MCF 10A (cell line): ENCODE measurements around the gene ALOX12B. TPM values are rescaled to one million over a fixed set of nuclear protein-coding genes. Genes with fewer than 3 reads are reported as not detected.

Source experiments
- BruUV-seq: library from RNA; stranded (reverse); fragments of 400-500 nt; replicated peaks from 2 replicates; lab custom pipeline; 2021; lab: Mats Ljungman, UMichigan
- CTCF ChIA-PET: fragments of 300-600 bp; sonication (Branson Sonifier 250); formaldehyde crosslinking; extraction: SDS; loops from one replicate; lab custom pipeline; 2021; ENCODE audit warnings: antibody characterized with exemption, inconsistent platforms; lab: Yijun Ruan, JAX
- POLR2A ChIA-PET: fragments of 300-600, 350-650 bp; sonication (Branson Sonifier 250); formaldehyde crosslinking; extraction: SDS; loops from one replicate; lab custom pipeline; 2020; ENCODE audit warnings: antibody characterized with exemption, inconsistent platforms; lab: Yijun Ruan, JAX
- DNase-seq: peaks from one replicate; pipeline ENCODE4 v3.0.0-alpha.2; 2018; ENCODE audit not compliant: unreplicated experiment
- H3K27ac Mint-ChIP-seq: one replicate; pipeline ENCODE4 v1.8.0; 2022; ENCODE audit warnings: mild to moderate bottlenecking, low read depth, mixed read lengths; ENCODE audit not compliant: unreplicated experiment
- H3K27me3 Mint-ChIP-seq: one replicate; pipeline ENCODE4 v1.8.0; 2022; ENCODE audit warnings: mixed read lengths; ENCODE audit not compliant: insufficient read depth, unreplicated experiment
- H3K36me3 Mint-ChIP-seq: one replicate; pipeline ENCODE4 v1.8.0; 2022; ENCODE audit warnings: mild to moderate bottlenecking, moderate library complexity, mixed read lengths; ENCODE audit not compliant: insufficient read depth, unreplicated experiment
- H3K4me1 Mint-ChIP-seq: one replicate; pipeline ENCODE4 v1.8.0; 2022; ENCODE audit warnings: mixed read lengths; ENCODE audit not compliant: insufficient read depth, unreplicated experiment
- H3K4me3 Mint-ChIP-seq: one replicate; pipeline ENCODE4 v1.8.0; 2022; ENCODE audit warnings: mild to moderate bottlenecking, moderate library complexity, mixed read lengths; ENCODE audit not compliant: unreplicated experiment
- H3K9me3 Mint-ChIP-seq: one replicate; pipeline ENCODE4 v1.8.0; 2022; ENCODE audit warnings: mixed read lengths; ENCODE audit not compliant: unreplicated experiment
- CTCF ChIP-seq: fragments of 200-600 bp; IDR thresholded peaks from one replicate; pipeline ENCODE4 v1.8.0; 2022; ENCODE audit warnings: antibody characterized with exemption, mild to moderate bottlenecking; ENCODE audit not compliant: unreplicated experiment
- intact Hi-C: fragments of 100-400 bp; cut with micrococcal nuclease; formaldehyde crosslinking; loops from 2 replicates; pipeline ENCODE4 v1.14.1; 2022
- total RNA-seq: library from RNA; stranded (reverse); gene quantifications from 2 replicates; pipeline ENCODE4 v1.2.3, GENCODE V29; 2022

ALOX12B gene
- total RNA-seq, 1 experiment from 2014 or later = 1.3 TPM

- Mint-ChIP-seq H3K4me3 (no peak overlapping the region), H3K4me1 (peaks cover 46% of the 10 kb centered on the region), H3K27me3 (no peaks in the 10 kb centered on the region), H3K36me3 (no peaks in the 10 kb centered on the region), H3K27ac (peak overlapping the region; percentile 95), H3K9me3 (peaks cover 6% of the 10 kb centered on the region)
- DNase-seq = no peak
- TF ChIP-seq CTCF = no peak
- ChIA-PET CTCF (interaction anchor here (0.9 to 14.2 kb wide), 8 partner anchors 11 to 48 kb away, joined by 3 to 233 read pairs (median 9); partner anchors contain the start of genes ALOX12B and ALOXE3), POLR2A (interaction anchor here (0.6 to 3.4 kb wide), 9 partner anchors 11 to 99 kb away, joined by 3 to 17 read pairs (median 3); no protein-coding TSS in a partner anchor)
- intact Hi-C loops = no loop called here
- no TSS peak for BruUV-seq
These were observed 17.4 kb upstream of the ALOX12B start for GRCh38 chr17:8104911-8105310.

GRCh38 chr17:8103549-8103948 lies 16.0 kb upstream of the ALOX12B start:
- Mint-ChIP-seq H3K36me3 (no peaks in the 10 kb centered on the region), H3K9me3 (peaks cover 6% of the 10 kb centered on the region), H3K4me3 (peak overlapping the region; percentile 32), H3K27ac (peak overlapping the region; percentile 78), H3K27me3 (no peaks in the 10 kb centered on the region), H3K4me1 (peaks cover 47% of the 10 kb centered on the region)
- no TSS peak for BruUV-seq
- intact Hi-C loops = no loop called here
- DNase-seq = peak; percentile 81
- CTCF ChIA-PET = interaction anchor here (0.7 to 14.2 kb wide), 7 partner anchors 12 to 43 kb away, joined by 3 to 233 read pairs (median 6); partner anchors contain the start of gene ALOX12B
- no peak for TF ChIP-seq CTCF
- POLR2A ChIA-PET = interaction anchor here (1.3 to 3.4 kb wide), 2 partner anchors 10 to 16 kb away, joined by 3 to 17 read pairs; no protein-coding TSS in a partner anchor

GRCh38 chr17:8101721-8102120 lies 14.2 kb upstream of the ALOX12B start:
- no TSS peak for BruUV-seq
- no peak overlapping the region for H3K27ac Mint-ChIP-seq
- H3K4me1 Mint-ChIP-seq = peaks cover 43% of the 10 kb centered on the region
- intact Hi-C loops = no loop called here
- no peak for TF ChIP-seq CTCF
- DNase-seq = no peak
- H3K9me3 Mint-ChIP-seq = peaks cover 6% of the 10 kb centered on the region
- no peaks in the 10 kb centered on the region for H3K36me3 Mint-ChIP-seq
- no peak overlapping the region for H3K4me3 Mint-ChIP-seq
- POLR2A ChIA-PET = interaction anchor here (1.7 kb wide), 1 partner anchor 9 kb away, joined by 4 read pairs; no protein-coding TSS in a partner anchor
- no peaks in the 10 kb centered on the region for H3K27me3 Mint-ChIP-seq
- CTCF ChIA-PET = interaction anchor here (0.7 to 14.2 kb wide), 7 partner anchors 9 to 42 kb away, joined by 3 to 233 read pairs (median 6); partner anchors contain the start of gene ALOX12B

GRCh38 chr17:8100763-8101162 lies 13.2 kb upstream of the ALOX12B start:
- no peak for DNase-seq
- H3K36me3 Mint-ChIP-seq = no peaks in the 10 kb centered on the region
- ChIA-PET POLR2A (no interaction called here), CTCF (interaction anchor here (0.7 to 14.2 kb wide), 8 partner anchors 10 to 44 kb away, joined by 3 to 233 read pairs (median 6); partner anchors contain the start of genes ALOX12B and ALOXE3)
- BruUV-seq = no TSS peak
- no peak overlapping the region for H3K4me3 Mint-ChIP-seq
- intact Hi-C loops = no loop called here
- H3K9me3 Mint-ChIP-seq = peaks cover 6% of the 10 kb centered on the region
- TF ChIP-seq CTCF = no peak
- H3K27ac Mint-ChIP-seq = no peak overlapping the region
- H3K4me1 Mint-ChIP-seq = peaks cover 34% of the 10 kb centered on the region
- H3K27me3 Mint-ChIP-seq = no peaks in the 10 kb centered on the region
